ENCODE measurements around the gene TRPC1.

The TRPC1 gene

DNA sequence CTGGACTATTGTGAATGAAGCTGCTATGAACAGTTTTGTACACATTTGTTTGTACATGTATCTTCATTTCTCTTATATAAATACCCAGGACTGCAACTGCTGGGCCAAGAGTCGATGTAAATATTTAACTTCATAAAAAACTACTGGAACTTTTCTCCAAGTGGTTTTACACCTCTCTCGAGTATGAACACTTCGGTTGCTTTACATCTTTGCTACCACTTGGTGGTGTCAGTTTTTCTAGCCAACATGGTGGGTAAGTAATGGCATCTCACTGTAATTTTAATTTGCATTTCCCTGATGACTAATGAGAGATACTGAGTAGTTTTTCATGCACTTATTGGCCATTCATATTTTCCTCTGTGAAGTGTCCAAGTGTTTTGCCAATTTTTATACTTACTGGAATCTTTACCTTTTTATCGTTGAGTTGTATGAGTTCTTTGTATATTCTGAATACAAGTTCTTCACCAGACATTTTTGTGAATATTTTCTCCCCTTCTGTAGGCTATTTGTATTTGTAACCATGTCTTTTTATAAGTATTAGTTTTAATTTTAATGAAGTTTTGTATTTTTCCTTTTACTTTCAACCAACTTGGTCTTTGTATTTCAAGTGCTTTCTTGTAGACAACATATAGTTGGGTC is 120.6 kb downstream of the TRPC1 start:
- peak; percentile 64 for DNase-seq

DNA sequence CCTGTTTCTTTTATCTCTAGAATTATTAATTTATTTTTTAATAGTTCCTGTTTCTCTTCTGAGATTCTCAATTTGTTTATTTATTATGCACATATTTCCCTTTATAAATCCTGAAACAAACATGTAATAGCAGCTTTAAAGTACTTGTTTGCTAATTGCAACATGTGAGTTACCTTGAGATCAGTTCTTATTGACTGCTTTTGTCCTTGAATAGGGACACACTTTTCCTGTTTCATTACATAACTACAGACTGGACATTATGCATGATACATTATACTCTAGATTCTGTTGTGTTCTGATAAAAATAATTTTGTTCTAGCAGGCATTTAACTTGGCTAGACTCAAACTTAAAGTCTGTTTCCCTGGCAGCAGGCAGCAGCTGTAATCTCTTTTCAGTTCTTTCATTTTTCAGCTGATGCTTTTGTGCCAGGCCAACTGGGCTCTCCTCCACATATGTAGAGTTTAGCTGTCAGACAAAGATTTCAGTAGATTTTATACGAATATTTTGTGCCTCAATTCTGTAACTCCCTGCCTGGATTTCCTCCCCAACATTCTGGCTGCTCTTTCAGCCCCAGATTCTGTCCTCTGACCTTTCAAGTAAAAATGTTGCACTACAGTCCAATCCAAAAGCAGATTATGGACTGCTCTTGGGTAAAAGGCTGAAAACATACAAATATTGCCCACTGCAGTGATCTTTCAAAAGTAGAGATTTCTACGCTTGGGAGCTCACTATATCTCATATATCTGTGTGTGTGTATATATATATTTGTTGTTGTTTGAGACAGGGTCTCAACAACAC is 123.1 kb downstream of the TRPC1 start:
- no peak for DNase-seq

DNA sequence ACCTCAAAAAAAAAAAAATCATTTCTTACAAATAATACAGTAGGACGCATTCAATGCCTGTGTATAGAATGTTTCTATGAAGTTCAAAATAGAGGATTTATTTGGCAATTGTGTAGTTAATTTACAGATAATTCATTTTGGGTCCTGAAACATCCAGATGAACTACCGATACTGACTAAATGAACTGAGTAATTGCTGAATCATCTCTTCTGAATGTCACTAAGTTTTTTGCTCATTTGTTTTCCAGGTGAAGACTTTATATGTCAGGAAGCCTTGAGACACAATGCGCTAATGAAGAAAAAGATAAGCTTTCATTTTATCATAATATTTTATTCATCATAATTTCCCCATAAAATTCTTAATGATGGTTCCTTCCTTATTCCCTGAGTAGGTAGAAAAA is 125.3 kb downstream of the TRPC1 start:
- DNase-seq: no peak

DNA sequence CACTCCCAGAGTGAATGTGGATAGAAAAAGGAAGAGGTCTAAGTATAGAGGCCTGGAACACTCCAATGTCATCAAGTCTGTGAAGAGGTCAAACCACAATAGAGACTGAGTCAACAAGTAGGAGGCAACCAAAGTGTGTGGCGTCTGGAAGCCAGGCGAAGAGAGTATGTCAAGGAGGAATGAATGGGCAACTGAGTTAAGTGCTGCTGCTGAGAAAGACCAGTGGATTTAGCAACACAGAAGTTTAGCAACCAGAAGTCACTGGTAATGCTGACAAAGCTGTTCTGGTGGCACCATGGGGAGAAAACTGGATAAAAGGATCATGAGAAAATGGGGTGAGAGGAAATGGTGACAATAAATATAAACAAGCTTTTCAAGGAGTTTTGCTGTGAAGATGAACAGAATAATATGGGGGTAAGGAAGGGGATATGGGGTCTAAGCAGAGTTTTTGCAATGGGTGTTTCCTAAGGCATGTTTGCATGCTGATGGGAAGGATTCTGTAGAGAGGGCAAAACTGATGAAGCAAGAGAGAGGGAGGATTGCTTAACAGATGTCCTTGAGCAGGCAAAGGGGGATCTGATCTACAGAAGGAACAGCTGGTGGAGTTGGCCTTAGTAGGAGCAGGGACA is 126.7 kb downstream of the TRPC1 start:
- peak; percentile 91 for DNase-seq

DNA sequence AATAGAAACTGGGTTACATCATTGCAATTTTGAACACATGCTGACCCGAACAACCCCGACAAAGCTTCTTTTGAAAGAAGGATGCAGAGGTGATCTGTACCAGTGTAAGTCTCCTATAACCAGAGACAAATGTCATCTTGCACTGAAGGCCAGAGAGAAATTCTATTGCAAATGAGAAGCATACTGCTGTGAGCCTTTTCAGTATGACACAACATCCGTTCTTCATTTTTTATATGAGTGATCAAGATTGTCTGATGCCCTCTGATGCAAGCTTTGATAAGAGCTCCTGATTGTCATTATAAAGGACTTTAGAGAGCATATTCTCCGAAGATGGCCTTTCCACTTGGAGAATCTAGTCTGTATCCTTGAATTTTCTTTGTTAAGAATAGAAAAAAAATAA is 128.2 kb downstream of the TRPC1 start:
- DNase-seq: peak; percentile 17

DNA sequence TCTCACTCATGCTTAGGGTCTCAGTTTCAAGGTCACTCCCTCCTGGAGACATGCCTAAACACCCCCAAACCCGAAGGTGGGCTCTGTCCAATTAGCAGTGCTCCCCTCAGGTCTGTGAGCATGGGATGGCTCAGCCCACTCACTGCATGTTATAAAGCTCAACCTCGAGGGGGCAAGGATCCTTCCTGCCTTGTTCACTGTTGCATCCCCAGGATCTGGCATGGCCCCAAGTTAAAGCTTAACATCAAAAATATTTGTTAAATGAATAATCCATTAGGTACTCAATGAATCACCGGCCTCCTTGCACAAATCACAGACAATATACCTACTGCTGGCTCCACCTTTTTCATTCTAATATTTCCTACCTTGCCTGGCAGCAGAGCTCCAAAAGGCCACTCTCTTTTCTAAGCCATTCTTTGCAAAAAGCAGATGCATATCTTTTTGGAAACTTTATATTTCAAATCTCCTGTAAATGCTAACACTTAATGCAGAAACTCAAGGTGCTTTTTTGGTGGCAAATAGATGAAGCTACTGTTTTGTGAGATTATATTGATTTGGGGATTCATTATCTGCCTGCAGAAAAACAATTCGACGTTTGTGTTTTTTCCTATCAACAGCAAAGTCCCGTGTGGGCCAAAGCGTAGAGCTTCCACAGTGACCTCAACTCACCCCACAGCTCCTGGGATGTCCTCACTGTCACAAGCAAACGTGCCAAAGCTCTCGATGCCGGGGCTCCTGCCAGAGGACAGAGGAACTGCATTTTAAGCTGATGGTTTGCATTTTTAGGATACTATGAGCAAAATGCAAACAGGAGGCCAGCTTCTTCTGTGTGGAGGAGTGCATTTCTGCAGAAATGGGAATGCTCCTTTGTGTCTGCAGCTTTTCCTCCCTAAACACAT is 129.7 kb downstream of the TRPC1 start:
- peak; percentile 87 for DNase-seq

DNA sequence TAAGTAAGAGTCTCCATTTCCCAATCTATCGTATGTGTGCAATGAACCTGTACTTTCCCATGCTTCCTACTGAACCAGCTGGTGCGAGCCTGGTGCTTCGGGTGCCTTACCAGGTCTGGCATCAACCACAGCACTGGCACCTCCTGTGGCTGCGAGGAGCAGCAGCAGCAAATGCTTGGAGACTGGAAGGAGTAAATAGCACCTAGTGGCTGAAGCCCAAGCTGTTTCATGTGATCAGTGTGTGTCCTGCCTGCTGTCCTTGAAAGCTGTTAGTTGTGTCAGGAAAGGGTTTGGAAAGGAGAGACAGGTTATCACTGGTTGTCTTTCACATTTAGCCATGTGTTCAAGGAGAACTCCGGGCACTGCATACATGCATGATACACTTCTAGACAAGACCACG is 133.2 kb downstream of the TRPC1 start:
- no peak for DNase-seq
